Liver (tissue), 9 donors: ENCODE data around the gene GSAP. TPM values are rescaled to one million over a fixed set of nuclear protein-coding genes. Genes with fewer than 3 reads are reported as not detected.

Source experiments
- DNase-seq: peaks from one replicate; pipeline ENCODE4 v3.0.0-alpha.2; 2017; ENCODE audit warnings: low spot score
- H3K27ac ChIP-seq, 2 donors: one replicate each; pipeline ENCODE4 v1.7.0; 2013; ENCODE audit warnings: inconsistent platforms in 2 of 2, low read length in 2 of 2, control low read depth in 1 of 2, low read depth in 1 of 2, mild to moderate bottlenecking in 1 of 2
- H3K27me3 ChIP-seq, 4 donors: one replicate each; pipeline versions ENCODE4 v1.6.1 to v1.7.0; 2013; ENCODE audit warnings: low read length in 3 of 4, inconsistent platforms in 1 of 4, mild to moderate bottlenecking in 1 of 4, moderate library complexity in 1 of 4; ENCODE audit not compliant: control insufficient read depth in 4 of 4, insufficient read depth in 4 of 4
- H3K36me3 ChIP-seq, 4 donors: one replicate each; pipeline versions ENCODE4 v1.6.1 to v1.7.0; 2013; ENCODE audit warnings: low read length in 3 of 4, mild to moderate bottlenecking in 3 of 4, low read depth in 1 of 4, moderate library complexity in 1 of 4; ENCODE audit not compliant: control insufficient read depth in 4 of 4, insufficient read depth in 3 of 4
- H3K4me1 ChIP-seq, 4 donors: one replicate each; pipeline versions ENCODE4 v1.6.1 to v1.7.0; 2013; ENCODE audit warnings: low read length in 3 of 4, mild to moderate bottlenecking in 3 of 4, moderate library complexity in 1 of 4; ENCODE audit not compliant: control insufficient read depth in 4 of 4, insufficient read depth in 4 of 4
- H3K4me3 ChIP-seq, 3 donors: one replicate each; pipeline versions ENCODE4 v1.6.1 to v1.7.0; 2013; ENCODE audit warnings: low read length in 3 of 3, control low read depth in 1 of 3, low read depth in 1 of 3, mild to moderate bottlenecking in 1 of 3
- H3K9ac ChIP-seq, 2 donors: one replicate each; pipeline ENCODE4 v1.7.0; 2013; ENCODE audit warnings: low read length in 2 of 2, mild to moderate bottlenecking in 2 of 2, moderate library complexity in 2 of 2, control low read depth in 1 of 2, low read depth in 1 of 2
- H3K9me3 ChIP-seq, 4 donors: one replicate each; pipeline versions ENCODE4 v1.6.1 to v1.7.0; 2013; ENCODE audit warnings: low read length in 3 of 4; ENCODE audit not compliant: control insufficient read depth in 4 of 4
- EGR1 ChIP-seq, 2 donors: IDR thresholded peaks; 2 replicates each; pipeline ENCODE4 v1.6.1; 2016 to 2018; ENCODE audit warnings: antibody characterized with exemption in 2 of 2, low read depth in 2 of 2
- FOXA1 ChIP-seq: IDR thresholded peaks from 2 replicates; pipeline ENCODE4 v1.6.1; 2016; ENCODE audit warnings: antibody characterized with exemption
- FOXA2 ChIP-seq: IDR thresholded peaks from 2 replicates; pipeline ENCODE4 v1.6.1; 2016; ENCODE audit warnings: antibody characterized with exemption
- GABPA ChIP-seq, 2 donors: IDR thresholded peaks in 1 of 2; conservative IDR thresholded peaks in 1 of 2; 2 replicates each; pipeline ENCODE4 v1.6.1; 2016; ENCODE audit warnings: antibody characterized with exemption in 2 of 2, mild to moderate bottlenecking in 1 of 2, moderate library complexity in 1 of 2
- HNF4A ChIP-seq, 2 donors: conservative IDR thresholded peaks; 2 replicates each; pipeline ENCODE4 v1.6.1; 2016; ENCODE audit warnings: antibody characterized with exemption in 2 of 2, mild to moderate bottlenecking in 2 of 2
- HNF4G ChIP-seq: IDR thresholded peaks from 2 replicates; pipeline ENCODE4 v1.6.1; 2016; ENCODE audit warnings: antibody characterized with exemption
- JUND ChIP-seq, 2 donors: IDR thresholded peaks; 2 replicates each; pipeline ENCODE4 v1.6.1; 2016; ENCODE audit warnings: antibody characterized with exemption in 2 of 2
- NR2F2 ChIP-seq: IDR thresholded peaks from 2 replicates; pipeline ENCODE4 v1.6.1; 2016; ENCODE audit warnings: antibody characterized with exemption
- RAD21 ChIP-seq, 2 donors: IDR thresholded peaks; 2 replicates each; pipeline ENCODE4 v1.6.1; 2016; ENCODE audit warnings: antibody characterized with exemption in 2 of 2, mild to moderate bottlenecking in 2 of 2
- RXRA ChIP-seq, 2 donors: IDR thresholded peaks; 2 replicates each; pipeline ENCODE4 v1.6.1; 2017 to 2018; ENCODE audit warnings: antibody characterized with exemption in 2 of 2, mild to moderate bottlenecking in 1 of 2
- SP1 ChIP-seq: IDR thresholded peaks from 2 replicates; pipeline ENCODE4 v1.6.1; 2018; ENCODE audit warnings: antibody characterized with exemption, mild to moderate bottlenecking
- TAF1 ChIP-seq: conservative IDR thresholded peaks from 2 replicates; pipeline ENCODE4 v1.6.1; 2016; ENCODE audit warnings: antibody characterized with exemption, mild to moderate bottlenecking
- YY1 ChIP-seq: IDR thresholded peaks from 2 replicates; pipeline ENCODE4 v1.6.1; 2016; ENCODE audit warnings: antibody characterized with exemption, mild to moderate bottlenecking
- WGBS: extraction: QIAGEN DNeasy Blood & Tissue Kit; methylation state at CpG from one replicate; pipeline ENCODE4 v1.1.7; 2013; 5-methylcytosine and 5-hydroxymethylcytosine counted together
- polyA plus RNA-seq, 2 donors: library from polyadenylated mRNA; stranded (reverse) in 1 of 2; unstranded in 1 of 2; fragments of 200-250 nt in 1 of 2; fragments of >200 nt in 1 of 2; fragmentation: Nextera tagmentation in 1 of 2; extraction: Ambion mirVana in 1 of 2; gene quantifications; one replicate each; pipeline versions ENCODE4 v1.2.1 to v1.2.3, GENCODE V29; 2013 to 2015
- total RNA-seq, 2 donors: library from RNA; depleted of rRNA; stranded (reverse); fragments of >200 nt; gene quantifications; one replicate each; pipeline ENCODE4 v1.2.3, GENCODE V29; 2014
- TF ChIP-seq, protein P1 (sequence below): IDR thresholded peaks from 2 replicates; pipeline ENCODE4 v1.6.1; 2016; ENCODE audit warnings: antibody characterized with exemption
- TF ChIP-seq, protein P2 (sequence below): IDR thresholded peaks from 2 replicates; pipeline ENCODE4 v1.6.1; 2016; ENCODE audit warnings: antibody characterized with exemption
- TF ChIP-seq, protein P3 (sequence below): IDR thresholded peaks from 2 replicates; pipeline ENCODE4 v1.6.1; 2016; ENCODE audit warnings: antibody characterized with exemption
- TF ChIP-seq, protein P4 (sequence below): fragments of 150-350 bp; IDR thresholded peaks from 2 replicates; pipeline ENCODE4 v1.5.1; 2017; ENCODE audit warnings: improper control_type of control experiment, low read depth, low read length; ENCODE audit not compliant: missing input control
- TF ChIP-seq, protein P5 (sequence below): IDR thresholded peaks from 2 replicates; pipeline ENCODE4 v1.6.1; 2016; ENCODE audit warnings: antibody characterized with exemption, mild to moderate bottlenecking
- donor health status: healthy.
- donor health status: healthy.
- donor health status: healthy.
- donor health status: healthy.
- donor health status: healthy.

The GSAP gene
- total and polyA plus RNA-seq, 4 donors = 4.1 to 30.9 (median 17.7) TPM

DNA sequence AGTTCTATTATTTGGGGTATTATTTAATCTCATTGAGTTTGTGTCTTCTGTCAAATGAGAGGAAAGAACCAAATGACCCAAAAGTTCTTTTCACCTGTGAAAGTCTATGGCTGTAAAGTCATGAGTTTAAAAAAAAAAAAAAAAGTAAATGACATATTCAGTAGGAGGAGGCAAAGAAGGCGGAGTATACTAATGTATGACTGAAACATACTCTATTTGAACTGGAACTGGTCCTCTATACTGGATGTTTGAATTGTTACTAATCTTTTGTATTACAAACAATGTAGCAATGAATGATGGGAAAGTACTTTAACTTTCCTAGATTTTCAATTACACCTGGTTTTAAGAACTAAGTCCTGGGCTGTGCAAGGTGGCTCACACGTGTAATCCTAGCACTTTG is 24.9 kb upstream of the GSAP start:
- Histone ChIP-seq H3K36me3 (no peaks in the 10 kb centered on the region), H3K4me1 (peaks cover 0 to 3% (median 0%) of the 10 kb centered on the region in 4 donors), H3K4me3 (no peak overlapping the region), H3K9ac (no peak overlapping the region), H3K27ac (no peak overlapping the region), H3K27me3 (no peaks in the 10 kb centered on the region), H3K9me3 (no peaks in the 10 kb centered on the region)
- TF ChIP-seq RAD21 (IDR thresholded peaks at IDR 0.05) (no peak), FOXA1 (no peak), NR2F2 (no peak), GABPA (IDR thresholded peaks at IDR 0.05 in 1 of 2, conservative IDR thresholded peaks at IDR 0.05 in 1 of 2) (no peak)
- TF ChIP-seq, protein P1, sequence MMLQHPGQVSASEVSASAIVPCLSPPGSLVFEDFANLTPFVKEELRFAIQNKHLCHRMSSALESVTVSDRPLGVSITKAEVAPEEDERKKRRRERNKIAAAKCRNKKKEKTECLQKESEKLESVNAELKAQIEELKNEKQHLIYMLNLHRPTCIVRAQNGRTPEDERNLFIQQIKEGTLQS = no peak
- TF ChIP-seq, protein P2, sequence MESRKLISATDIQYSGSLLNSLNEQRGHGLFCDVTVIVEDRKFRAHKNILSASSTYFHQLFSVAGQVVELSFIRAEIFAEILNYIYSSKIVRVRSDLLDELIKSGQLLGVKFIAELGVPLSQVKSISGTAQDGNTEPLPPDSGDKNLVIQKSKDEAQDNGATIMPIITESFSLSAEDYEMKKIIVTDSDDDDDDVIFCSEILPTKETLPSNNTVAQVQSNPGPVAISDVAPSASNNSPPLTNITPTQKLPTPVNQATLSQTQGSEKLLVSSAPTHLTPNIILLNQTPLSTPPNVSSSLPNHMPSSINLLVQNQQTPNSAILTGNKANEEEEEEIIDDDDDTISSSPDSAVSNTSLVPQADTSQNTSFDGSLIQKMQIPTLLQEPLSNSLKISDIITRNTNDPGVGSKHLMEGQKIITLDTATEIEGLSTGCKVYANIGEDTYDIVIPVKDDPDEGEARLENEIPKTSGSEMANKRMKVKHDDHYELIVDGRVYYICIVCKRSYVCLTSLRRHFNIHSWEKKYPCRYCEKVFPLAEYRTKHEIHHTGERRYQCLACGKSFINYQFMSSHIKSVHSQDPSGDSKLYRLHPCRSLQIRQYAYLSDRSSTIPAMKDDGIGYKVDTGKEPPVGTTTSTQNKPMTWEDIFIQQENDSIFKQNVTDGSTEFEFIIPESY = no peak
- TF ChIP-seq, protein P3, sequence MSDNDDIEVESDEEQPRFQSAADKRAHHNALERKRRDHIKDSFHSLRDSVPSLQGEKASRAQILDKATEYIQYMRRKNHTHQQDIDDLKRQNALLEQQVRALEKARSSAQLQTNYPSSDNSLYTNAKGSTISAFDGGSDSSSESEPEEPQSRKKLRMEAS = no peak
- no peak for DNase-seq
- WGBS = 87% methylated on average over 2 of the region's 2 CpGs

DNA sequence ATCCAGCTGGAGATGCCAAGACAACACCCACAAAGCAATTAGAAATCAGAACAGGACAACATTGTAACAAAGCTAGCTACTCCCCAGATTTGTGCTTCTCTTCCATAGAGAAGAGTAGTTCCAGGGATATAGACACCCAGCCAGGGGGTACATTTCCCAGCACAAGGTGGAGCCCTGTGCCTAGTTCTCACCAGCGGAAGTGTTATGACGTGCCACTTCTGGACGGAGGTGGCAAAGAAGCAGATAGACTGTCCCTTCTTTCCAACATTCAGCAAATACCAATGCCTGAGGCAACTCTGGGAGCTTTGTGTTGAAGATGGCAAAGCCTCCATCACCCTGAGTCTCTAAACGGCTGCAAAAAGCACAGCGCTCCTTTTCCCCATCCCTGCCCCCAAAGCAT is 23.4 kb upstream of the GSAP start:
- DNase-seq = no peak
- no peak overlapping the region for H3K27ac ChIP-seq
- H3K4me3 ChIP-seq = no peak overlapping the region
- TF ChIP-seq, protein P4, sequence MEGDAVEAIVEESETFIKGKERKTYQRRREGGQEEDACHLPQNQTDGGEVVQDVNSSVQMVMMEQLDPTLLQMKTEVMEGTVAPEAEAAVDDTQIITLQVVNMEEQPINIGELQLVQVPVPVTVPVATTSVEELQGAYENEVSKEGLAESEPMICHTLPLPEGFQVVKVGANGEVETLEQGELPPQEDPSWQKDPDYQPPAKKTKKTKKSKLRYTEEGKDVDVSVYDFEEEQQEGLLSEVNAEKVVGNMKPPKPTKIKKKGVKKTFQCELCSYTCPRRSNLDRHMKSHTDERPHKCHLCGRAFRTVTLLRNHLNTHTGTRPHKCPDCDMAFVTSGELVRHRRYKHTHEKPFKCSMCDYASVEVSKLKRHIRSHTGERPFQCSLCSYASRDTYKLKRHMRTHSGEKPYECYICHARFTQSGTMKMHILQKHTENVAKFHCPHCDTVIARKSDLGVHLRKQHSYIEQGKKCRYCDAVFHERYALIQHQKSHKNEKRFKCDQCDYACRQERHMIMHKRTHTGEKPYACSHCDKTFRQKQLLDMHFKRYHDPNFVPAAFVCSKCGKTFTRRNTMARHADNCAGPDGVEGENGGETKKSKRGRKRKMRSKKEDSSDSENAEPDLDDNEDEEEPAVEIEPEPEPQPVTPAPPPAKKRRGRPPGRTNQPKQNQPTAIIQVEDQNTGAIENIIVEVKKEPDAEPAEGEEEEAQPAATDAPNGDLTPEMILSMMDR = peak; percentile 42
- TF ChIP-seq HNF4G (no peak), RXRA (IDR thresholded peaks at IDR 0.05) (peak in 1 of 2 donors; percentile 14), GABPA (IDR thresholded peaks at IDR 0.05 in 1 of 2, conservative IDR thresholded peaks at IDR 0.05 in 1 of 2) (no peak), RAD21 (IDR thresholded peaks at IDR 0.05) (peak; percentile 87 to 93), NR2F2 (no peak), FOXA1 (no peak), FOXA2 (no peak), HNF4A (conservative IDR thresholded peaks at IDR 0.05) (peak in 1 of 2 donors; percentile 18), JUND (IDR thresholded peaks at IDR 0.05) (no peak), EGR1 (IDR thresholded peaks at IDR 0.05; ENCODE audit: low read depth in 2 of 2) (no peak), YY1 (no peak), TAF1 (no peak), SP1 (no peak)
- TF ChIP-seq, protein P5, sequence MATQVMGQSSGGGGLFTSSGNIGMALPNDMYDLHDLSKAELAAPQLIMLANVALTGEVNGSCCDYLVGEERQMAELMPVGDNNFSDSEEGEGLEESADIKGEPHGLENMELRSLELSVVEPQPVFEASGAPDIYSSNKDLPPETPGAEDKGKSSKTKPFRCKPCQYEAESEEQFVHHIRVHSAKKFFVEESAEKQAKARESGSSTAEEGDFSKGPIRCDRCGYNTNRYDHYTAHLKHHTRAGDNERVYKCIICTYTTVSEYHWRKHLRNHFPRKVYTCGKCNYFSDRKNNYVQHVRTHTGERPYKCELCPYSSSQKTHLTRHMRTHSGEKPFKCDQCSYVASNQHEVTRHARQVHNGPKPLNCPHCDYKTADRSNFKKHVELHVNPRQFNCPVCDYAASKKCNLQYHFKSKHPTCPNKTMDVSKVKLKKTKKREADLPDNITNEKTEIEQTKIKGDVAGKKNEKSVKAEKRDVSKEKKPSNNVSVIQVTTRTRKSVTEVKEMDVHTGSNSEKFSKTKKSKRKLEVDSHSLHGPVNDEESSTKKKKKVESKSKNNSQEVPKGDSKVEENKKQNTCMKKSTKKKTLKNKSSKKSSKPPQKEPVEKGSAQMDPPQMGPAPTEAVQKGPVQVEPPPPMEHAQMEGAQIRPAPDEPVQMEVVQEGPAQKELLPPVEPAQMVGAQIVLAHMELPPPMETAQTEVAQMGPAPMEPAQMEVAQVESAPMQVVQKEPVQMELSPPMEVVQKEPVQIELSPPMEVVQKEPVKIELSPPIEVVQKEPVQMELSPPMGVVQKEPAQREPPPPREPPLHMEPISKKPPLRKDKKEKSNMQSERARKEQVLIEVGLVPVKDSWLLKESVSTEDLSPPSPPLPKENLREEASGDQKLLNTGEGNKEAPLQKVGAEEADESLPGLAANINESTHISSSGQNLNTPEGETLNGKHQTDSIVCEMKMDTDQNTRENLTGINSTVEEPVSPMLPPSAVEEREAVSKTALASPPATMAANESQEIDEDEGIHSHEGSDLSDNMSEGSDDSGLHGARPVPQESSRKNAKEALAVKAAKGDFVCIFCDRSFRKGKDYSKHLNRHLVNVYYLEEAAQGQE = no peak
- TF ChIP-seq, protein P3 = no peak
- TF ChIP-seq, protein P1 = no peak
- TF ChIP-seq, protein P2 = no peak
- 41% methylated on average over 5 of the region's 5 CpGs for WGBS
- no peak overlapping the region for H3K9ac ChIP-seq
- H3K36me3 ChIP-seq = no peaks in the 10 kb centered on the region
- H3K27me3 ChIP-seq = no peaks in the 10 kb centered on the region
- no peaks in the 10 kb centered on the region for H3K9me3 ChIP-seq
- peaks cover 0 to 3% (median 0%) of the 10 kb centered on the region in 4 donors for H3K4me1 ChIP-seq
